ENCODE results near the gene MUS81.
"Not testable (repeated sequence)": the region's sequence is repeated elsewhere in the genome, so short reads cannot be mapped to it uniquely, and the experiment has no call there.

MUS81 gene

GRCh38 chr11:65880027-65880426 is 19.8 kb downstream of the MUS81 start:
- no peak for DNase-seq

- DNase-seq: no peak
These were observed 20.7 kb downstream of the MUS81 start for GRCh38 chr11:65880844-65881421.

GRCh38 chr11:65882120-65883057 is 22.2 kb downstream of the MUS81 start:
- no peak for DNase-seq

DNA sequence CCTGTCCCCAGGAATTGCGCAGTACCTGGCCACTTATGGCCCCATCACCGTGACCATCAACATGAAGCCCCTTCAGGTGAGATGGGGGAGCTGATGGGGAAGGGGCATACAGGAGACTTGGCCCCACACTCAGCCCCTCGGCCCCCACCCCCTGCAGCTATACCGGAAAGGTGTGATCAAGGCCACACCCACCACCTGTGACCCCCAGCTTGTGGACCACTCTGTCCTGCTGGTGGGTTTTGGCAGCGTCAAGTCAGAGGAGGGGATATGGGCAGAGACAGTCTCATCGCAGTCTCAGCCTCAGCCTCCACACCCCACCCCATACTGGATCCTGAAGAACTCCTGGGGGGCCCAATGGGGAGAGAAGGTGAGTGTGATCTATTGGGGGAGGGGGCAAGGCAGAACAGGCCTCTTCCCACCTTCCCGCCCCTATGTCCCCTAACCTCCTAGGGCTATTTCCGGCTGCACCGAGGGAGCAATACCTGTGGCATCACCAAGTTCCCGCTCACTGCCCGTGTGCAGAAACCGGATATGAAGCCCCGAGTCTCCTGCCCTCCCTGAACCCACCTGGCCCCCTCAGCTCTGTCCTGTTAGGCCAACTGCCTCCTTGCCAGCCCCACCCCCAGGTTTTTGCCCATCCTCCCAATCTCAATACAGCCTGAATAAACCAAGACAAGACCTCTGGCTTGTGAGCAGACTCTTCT is 23.0 kb downstream of the MUS81 start:
- no peak for DNase-seq

GRCh38 chr11:65883786-65884715 is 23.8 kb downstream of the MUS81 start:
- no peak for DNase-seq

- peak; percentile 70 for DNase-seq
These were observed 24.5 kb downstream of the MUS81 start for GRCh38 chr11:65884716-65885092.

GRCh38 chr11:65885231-65885630 is 25.0 kb downstream of the MUS81 start:
- no peak for DNase-seq

- DNase-seq: no peak
These were observed 25.7 kb downstream of the MUS81 start for GRCh38 chr11:65885808-65886536.

GRCh38 chr11:65886826-65887722 is 26.8 kb downstream of the MUS81 start:
- no peak for DNase-seq

- no peak for DNase-seq
These were observed 27.5 kb downstream of the MUS81 start for GRCh38 chr11:65887723-65888162.

GRCh38 chr11:65888163-65888814 is 28.1 kb downstream of the MUS81 start, which contains the start of gene FIBP:
Gene FIBP, minus strand, starts transcription at chr11:65888471. Its CDS starts 53 bp downstream, at chr11:65888418.
- peak; percentile 93 for DNase-seq

DNA sequence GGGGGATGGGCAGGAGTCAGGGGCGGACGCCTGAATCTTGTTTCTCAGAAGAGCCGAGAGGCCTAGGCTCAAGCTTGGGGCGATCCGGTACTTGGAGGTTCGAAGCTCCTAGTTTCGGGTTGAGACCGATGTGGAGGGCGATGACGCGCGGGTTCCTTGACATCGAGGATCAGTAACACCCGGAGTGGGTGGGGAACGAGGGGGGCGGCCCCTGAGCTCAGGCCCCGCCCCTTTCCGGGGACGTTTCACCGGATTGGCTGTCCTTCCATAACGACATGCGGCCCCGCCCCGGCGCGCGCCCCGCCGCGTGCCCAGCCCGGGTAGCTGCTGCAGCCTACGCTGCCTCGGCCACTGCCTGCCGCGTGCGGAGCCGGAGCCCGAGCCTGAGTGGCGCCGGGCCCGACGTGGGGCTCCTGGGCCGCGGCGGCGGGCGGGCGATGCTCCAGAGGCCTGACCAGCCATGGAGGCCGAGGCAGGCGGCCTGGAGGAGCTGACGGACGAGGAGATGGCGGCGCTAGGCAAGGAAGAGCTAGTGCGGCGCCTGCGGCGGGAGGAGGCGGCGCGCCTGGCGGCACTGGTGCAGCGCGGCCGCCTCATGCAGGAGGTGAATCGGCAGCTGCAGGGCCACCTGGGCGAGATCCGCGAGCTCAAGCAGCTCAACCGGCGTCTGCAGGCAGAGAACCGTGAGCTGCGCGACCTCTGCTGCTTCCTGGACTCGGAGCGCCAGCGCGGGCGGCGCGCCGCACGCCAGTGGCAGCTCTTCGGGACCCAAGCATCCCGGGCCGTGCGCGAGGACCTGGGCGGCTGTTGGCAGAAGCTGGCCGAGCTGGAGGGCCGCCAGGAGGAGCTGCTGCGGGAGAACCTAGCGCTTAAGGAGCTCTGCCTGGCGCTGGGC is 30.3 kb downstream of the MUS81 start, which contains the start of gene CCDC85B:
Gene CCDC85B, plus strand, starts transcription at position 350 of the 895 bp plus-strand sequence. Its CDS starts 111 bp downstream, at position 461.
- DNase-seq: peak; percentile 95

GRCh38 chr11:65891219-65892136 is 31.2 kb downstream of the MUS81 start:
- DNase-seq: peak; percentile 29

GRCh38 chr11:65892137-65892540 is 31.9 kb downstream of the MUS81 start:
- not testable (repeated sequence) for DNase-seq

GRCh38 chr11:65892661-65893317 is 32.6 kb downstream of the MUS81 start:
- DNase-seq: no peak

DNA sequence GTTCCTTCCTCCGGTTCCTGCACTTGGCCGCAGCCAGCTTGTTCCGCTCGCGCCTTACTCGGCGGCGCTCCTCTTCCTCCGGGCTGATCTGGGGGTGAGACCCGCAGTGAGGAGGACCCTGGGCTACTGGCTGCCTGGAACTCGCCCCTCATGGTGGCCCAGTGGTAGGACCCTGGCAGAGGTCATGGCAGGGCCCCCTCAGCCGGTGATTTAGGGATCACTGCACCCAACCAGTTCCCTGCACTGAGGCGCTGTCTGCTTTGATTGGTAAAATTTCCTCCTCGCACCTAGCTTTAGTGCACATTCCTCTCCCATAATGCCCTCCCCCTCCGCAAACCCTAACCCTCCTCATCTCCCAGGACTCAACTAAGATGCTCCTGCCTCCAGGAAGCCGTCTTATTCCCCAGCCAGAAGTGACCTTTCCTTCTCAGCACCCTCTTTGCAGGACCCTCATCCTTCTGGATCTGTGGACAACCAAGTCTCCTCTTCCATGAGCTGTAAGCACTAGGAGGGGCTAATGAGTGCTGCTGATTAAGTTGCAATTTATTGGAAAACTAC is 33.9 kb downstream of the MUS81 start:
- DNase-seq: peak; percentile 72

Measured in GDM1 (cell line).